WTC11 (cell line): ENCODE data around the gene NOTUM. TPM values are rescaled to one million over a fixed set of nuclear protein-coding genes. Genes with fewer than 3 reads are reported as not detected.

Experiments
- ATAC-seq: fragments of 200-7000 bp; cut with Tn5 transposase; 2 replicates; pipeline ENCODE4 v1.10.0; 2021; ENCODE audit warnings: mild to moderate bottlenecking, moderate library complexity
- CTCF ChIA-PET: fragments of 300-600 bp; sonication (Branson Sonifier 250); formaldehyde crosslinking; loops from one replicate; lab custom pipeline; 2021; ENCODE audit warnings: antibody characterized with exemption; lab: Charles Lee
- POLR2A ChIA-PET: fragments of 350-600 bp; sonication (Branson Sonifier 250); formaldehyde crosslinking; loops from one replicate; lab custom pipeline; 2021; ENCODE audit warnings: antibody characterized with exemption; lab: Charles Lee
- DNase-seq: peaks from one replicate; pipeline ENCODE4 v3.0.0; 2021; ENCODE audit warnings: low spot score
- H3K27ac Mint-ChIP-seq: 2 replicates; pipeline ENCODE4 v1.8.0; 2021; ENCODE audit warnings: mixed read lengths
- H3K27me3 Mint-ChIP-seq: 2 replicates; pipeline ENCODE4 v1.8.0; 2021; ENCODE audit warnings: low read depth, mild to moderate bottlenecking, moderate library complexity, mixed read lengths
- H3K36me3 Mint-ChIP-seq: 2 replicates; pipeline ENCODE4 v1.8.0; 2021; ENCODE audit warnings: mixed read lengths
- H3K4me1 Mint-ChIP-seq: 2 replicates; pipeline ENCODE4 v1.8.0; 2022; ENCODE audit warnings: mixed read lengths
- H3K4me3 Mint-ChIP-seq: 2 replicates; pipeline ENCODE4 v1.8.0; 2021; ENCODE audit warnings: mild to moderate bottlenecking, moderate library complexity, mixed read lengths
- H3K9me3 Mint-ChIP-seq: 2 replicates; pipeline ENCODE4 v1.8.0; 2021; ENCODE audit warnings: mixed read lengths
- ATF3 ChIP-seq: sonication (generic); formaldehyde crosslinking; conservative IDR thresholded peaks from 2 replicates; pipeline ENCODE4 v1.8.1; 2022; ENCODE audit warnings: mild to moderate bottlenecking, missing genetic modification reagents
- ATF6 ChIP-seq: sonication (generic); formaldehyde crosslinking; IDR thresholded peaks from 2 replicates; pipeline ENCODE4 v1.8.1; 2023; ENCODE audit warnings: mild to moderate bottlenecking, missing genetic modification reagents
- E2F4 ChIP-seq: sonication (generic); formaldehyde crosslinking; IDR thresholded peaks from 2 replicates; pipeline ENCODE4 v1.8.1; 2022; ENCODE audit warnings: low read depth, mild to moderate bottlenecking, moderate library complexity, missing genetic modification reagents, borderline replicate concordance
- EMX1 ChIP-seq: fragments of 250-450 bp; sonication (Bioruptor Pico); IDR thresholded peaks from 2 replicates; pipeline ENCODE4 v1.8.0; 2021; ENCODE audit warnings: mild to moderate bottlenecking
- IRF1 ChIP-seq: sonication (generic); formaldehyde crosslinking; IDR thresholded peaks from 2 replicates; pipeline ENCODE4 v1.8.0; 2023; ENCODE audit warnings: missing genetic modification reagents
- JUN ChIP-seq: sonication (generic); formaldehyde crosslinking; IDR thresholded peaks from 2 replicates; pipeline ENCODE4 v1.8.0; 2023; ENCODE audit warnings: mild to moderate bottlenecking, missing genetic modification reagents
- MXD4 ChIP-seq: fragments of 250-450 bp; sonication (Bioruptor Pico); IDR thresholded peaks from 2 replicates; pipeline ENCODE4 v1.8.0; 2021; ENCODE audit warnings: mild to moderate bottlenecking, moderate library complexity, borderline replicate concordance
- MYBL2 ChIP-seq: sonication (generic); formaldehyde crosslinking; IDR thresholded peaks from 2 replicates; pipeline ENCODE4 v1.8.1; 2023; ENCODE audit warnings: mild to moderate bottlenecking, moderate library complexity, missing genetic modification reagents
- NR2C2 ChIP-seq: sonication (generic); formaldehyde crosslinking; IDR thresholded peaks from 2 replicates; pipeline ENCODE4 v1.8.0; 2022; ENCODE audit warnings: mild to moderate bottlenecking, missing genetic modification reagents
- SMAD3 ChIP-seq: sonication (generic); formaldehyde crosslinking; IDR thresholded peaks from 2 replicates; pipeline ENCODE4 v1.8.0; 2022; ENCODE audit warnings: missing genetic modification reagents, mild to moderate bottlenecking, borderline replicate concordance
- SP1 ChIP-seq: sonication (generic); formaldehyde crosslinking; conservative IDR thresholded peaks from 2 replicates; pipeline ENCODE4 v1.8.1; 2022; ENCODE audit warnings: missing genetic modification reagents
- STAT6 ChIP-seq: sonication (generic); formaldehyde crosslinking; conservative IDR thresholded peaks from 2 replicates; pipeline ENCODE4 v1.8.1; 2023; ENCODE audit warnings: mild to moderate bottlenecking, low read depth, missing genetic modification reagents, moderate library complexity
- ZNF138 ChIP-seq: sonication (generic); formaldehyde crosslinking; conservative IDR thresholded peaks from 2 replicates; pipeline ENCODE4 v1.8.1; 2022; ENCODE audit warnings: mild to moderate bottlenecking, moderate library complexity, missing genetic modification reagents
- ZNF219 ChIP-seq: sonication (generic); formaldehyde crosslinking; IDR thresholded peaks from 2 replicates; pipeline ENCODE4 v1.8.0; 2023; ENCODE audit warnings: missing genetic modification reagents, mild to moderate bottlenecking, borderline replicate concordance
- total RNA-seq: library from RNA; stranded (reverse); gene quantifications from 3 replicates; pipeline ENCODE4 v1.2.3, GENCODE V29; 2021
- TF ChIP-seq, protein P1 (sequence below): sonication (generic); formaldehyde crosslinking; IDR thresholded peaks from 2 replicates; pipeline ENCODE4 v1.8.1; 2022; ENCODE audit warnings: mild to moderate bottlenecking, missing genetic modification reagents, moderate library complexity, borderline replicate concordance
- TF ChIP-seq, protein P2 (sequence below): sonication (generic); formaldehyde crosslinking; IDR thresholded peaks from 2 replicates; pipeline ENCODE4 v1.8.0; 2023; ENCODE audit warnings: missing genetic modification reagents, mild to moderate bottlenecking, borderline replicate concordance

Gene NOTUM
- total RNA-seq, 1 experiment from 2014 or later, result 1.7 TPM

DNA sequence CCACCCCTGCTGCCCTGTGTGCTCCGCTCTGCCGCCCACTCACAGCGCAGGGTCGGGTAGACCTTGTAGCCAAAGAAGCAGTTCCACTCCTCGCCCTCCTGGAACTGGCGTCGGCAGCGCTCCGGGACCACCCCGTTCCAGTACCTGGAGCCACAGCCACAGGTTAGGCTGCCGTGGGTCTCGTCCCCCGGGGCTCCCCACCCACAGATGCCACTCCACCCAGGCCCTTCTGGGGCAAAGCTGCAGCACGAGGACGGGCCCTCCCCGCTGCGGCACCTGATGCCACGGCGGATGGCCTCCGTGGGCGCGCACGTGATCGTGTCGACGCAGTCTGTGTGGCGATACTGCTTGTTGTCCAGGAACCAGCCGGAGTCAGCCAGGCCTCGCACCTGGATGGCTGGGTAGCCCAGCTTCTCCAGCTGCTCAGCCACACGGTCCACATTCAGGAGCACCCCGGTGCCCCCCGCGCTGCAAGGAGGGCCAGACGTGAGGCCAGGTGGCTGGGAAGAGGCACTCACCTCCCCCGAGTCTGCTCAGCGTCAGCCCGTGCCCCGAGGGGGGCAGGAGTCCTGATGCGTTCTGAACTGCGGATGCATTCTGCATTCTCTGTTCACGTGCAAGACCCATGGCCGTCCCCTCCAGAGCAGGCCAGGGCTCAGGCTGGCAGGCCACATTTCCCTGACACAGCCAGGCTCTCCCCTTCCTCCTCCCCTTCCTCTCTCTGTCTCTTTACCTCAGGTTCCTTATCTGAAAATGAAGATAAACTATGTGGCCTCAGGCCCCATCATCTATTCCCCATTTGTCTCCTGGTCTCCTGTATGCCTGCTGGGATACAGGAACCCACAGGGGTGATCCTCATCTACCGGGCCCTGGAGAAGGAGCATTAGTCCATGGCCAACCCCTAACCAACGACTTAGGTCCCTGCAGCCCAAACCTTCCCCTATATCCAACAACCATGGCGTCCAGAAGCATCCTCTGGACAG is 4.1 kb downstream of the NOTUM start (continued):
- TF ChIP-seq JUN (CRISPR knock-in tag) (no peak), STAT6 (no peak), ATF3 (CRISPR knock-in tag) (no peak), E2F4 (CRISPR knock-in tag) (no peak)
- TF ChIP-seq, all 79 proteins: peak for 0

DNA sequence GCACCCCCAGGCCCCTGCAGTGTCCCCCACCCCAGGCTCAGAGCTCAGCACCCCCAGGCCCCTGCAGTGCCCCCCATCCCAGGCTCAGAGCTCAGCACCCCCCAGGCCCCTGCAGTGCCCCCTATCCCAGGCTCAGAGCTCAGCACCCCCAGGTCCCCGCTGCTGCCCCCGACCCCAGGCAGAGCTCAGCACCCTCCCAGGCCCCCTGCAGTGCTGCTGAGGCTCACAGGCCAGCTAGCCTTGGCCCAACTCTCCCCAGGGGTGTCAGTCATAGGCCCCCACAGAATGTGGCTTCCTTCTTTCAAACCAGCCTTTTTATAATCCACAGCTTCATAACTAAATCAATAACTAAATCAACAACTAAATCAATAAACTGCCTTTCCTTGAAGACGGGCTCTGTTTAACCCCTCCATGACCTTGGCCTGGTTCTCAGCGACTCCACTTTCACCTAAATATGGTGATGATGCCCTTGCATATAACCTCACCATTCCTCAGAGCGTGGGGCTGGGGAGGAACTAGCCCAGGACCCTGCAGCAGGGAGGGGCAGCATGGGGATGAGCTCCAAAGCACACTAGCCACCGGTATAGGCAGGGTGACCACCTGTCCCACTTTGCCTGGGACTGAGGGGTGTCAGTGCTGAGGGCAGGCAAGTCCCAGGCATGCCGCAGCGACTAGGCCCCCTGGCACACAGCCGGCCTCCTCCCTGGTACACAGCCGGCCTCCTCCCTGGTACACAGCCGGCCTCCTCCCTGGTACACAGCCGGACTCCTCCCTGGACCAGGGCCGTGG is 5.0 kb downstream of the NOTUM start:
- no peak for DNase-seq
- H3K36me3 Mint-ChIP-seq, result no peaks in the 10 kb centered on the region
- CTCF ChIA-PET, result interaction anchor here (1.0 to 1.9 kb wide), 3 partner anchors 40 to 82 kb away, joined by 3 to 9 read pairs (median 4); partner anchors contain the start of gene DCXR
- POLR2A ChIA-PET, result no interaction called here
- peaks cover 38% of the 10 kb centered on the region for H3K27me3 Mint-ChIP-seq
- no peak overlapping the region for H3K27ac Mint-ChIP-seq
- no peak for ATAC-seq
- no peak overlapping the region for H3K4me3 Mint-ChIP-seq
- TF ChIP-seq SMAD3 (no peak), MXD4 (CRISPR knock-in tag) (no peak), NR2C2 (CRISPR knock-in tag) (no peak), SP1 (CRISPR knock-in tag) (no peak), MYBL2 (CRISPR knock-in tag) (no peak)
- TF ChIP-seq, protein P1, sequence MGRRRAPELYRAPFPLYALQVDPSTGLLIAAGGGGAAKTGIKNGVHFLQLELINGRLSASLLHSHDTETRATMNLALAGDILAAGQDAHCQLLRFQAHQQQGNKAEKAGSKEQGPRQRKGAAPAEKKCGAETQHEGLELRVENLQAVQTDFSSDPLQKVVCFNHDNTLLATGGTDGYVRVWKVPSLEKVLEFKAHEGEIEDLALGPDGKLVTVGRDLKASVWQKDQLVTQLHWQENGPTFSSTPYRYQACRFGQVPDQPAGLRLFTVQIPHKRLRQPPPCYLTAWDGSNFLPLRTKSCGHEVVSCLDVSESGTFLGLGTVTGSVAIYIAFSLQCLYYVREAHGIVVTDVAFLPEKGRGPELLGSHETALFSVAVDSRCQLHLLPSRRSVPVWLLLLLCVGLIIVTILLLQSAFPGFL, result no peak
- H3K9me3 Mint-ChIP-seq, result no peaks in the 10 kb centered on the region
- H3K4me1 Mint-ChIP-seq, result no peaks in the 10 kb centered on the region

- Mint-ChIP-seq H3K27me3 (peaks cover 33% of the 10 kb centered on the region), H3K4me3 (no peak overlapping the region), H3K27ac (no peak overlapping the region), H3K36me3 (no peaks in the 10 kb centered on the region), H3K9me3 (no peaks in the 10 kb centered on the region), H3K4me1 (no peaks in the 10 kb centered on the region)
- ChIA-PET CTCF (interaction anchor here (1.0 to 1.9 kb wide), 4 partner anchors 40 to 86 kb away, joined by 3 to 9 read pairs (median 4); partner anchors contain the start of gene DCXR), POLR2A (no interaction called here)
- DNase-seq (no peak), ATAC-seq (no peak)
- TF ChIP-seq ATF6 (CRISPR knock-in tag), result no peak
- TF ChIP-seq IRF1 (CRISPR knock-in tag), result no peak
- TF ChIP-seq, protein P2, sequence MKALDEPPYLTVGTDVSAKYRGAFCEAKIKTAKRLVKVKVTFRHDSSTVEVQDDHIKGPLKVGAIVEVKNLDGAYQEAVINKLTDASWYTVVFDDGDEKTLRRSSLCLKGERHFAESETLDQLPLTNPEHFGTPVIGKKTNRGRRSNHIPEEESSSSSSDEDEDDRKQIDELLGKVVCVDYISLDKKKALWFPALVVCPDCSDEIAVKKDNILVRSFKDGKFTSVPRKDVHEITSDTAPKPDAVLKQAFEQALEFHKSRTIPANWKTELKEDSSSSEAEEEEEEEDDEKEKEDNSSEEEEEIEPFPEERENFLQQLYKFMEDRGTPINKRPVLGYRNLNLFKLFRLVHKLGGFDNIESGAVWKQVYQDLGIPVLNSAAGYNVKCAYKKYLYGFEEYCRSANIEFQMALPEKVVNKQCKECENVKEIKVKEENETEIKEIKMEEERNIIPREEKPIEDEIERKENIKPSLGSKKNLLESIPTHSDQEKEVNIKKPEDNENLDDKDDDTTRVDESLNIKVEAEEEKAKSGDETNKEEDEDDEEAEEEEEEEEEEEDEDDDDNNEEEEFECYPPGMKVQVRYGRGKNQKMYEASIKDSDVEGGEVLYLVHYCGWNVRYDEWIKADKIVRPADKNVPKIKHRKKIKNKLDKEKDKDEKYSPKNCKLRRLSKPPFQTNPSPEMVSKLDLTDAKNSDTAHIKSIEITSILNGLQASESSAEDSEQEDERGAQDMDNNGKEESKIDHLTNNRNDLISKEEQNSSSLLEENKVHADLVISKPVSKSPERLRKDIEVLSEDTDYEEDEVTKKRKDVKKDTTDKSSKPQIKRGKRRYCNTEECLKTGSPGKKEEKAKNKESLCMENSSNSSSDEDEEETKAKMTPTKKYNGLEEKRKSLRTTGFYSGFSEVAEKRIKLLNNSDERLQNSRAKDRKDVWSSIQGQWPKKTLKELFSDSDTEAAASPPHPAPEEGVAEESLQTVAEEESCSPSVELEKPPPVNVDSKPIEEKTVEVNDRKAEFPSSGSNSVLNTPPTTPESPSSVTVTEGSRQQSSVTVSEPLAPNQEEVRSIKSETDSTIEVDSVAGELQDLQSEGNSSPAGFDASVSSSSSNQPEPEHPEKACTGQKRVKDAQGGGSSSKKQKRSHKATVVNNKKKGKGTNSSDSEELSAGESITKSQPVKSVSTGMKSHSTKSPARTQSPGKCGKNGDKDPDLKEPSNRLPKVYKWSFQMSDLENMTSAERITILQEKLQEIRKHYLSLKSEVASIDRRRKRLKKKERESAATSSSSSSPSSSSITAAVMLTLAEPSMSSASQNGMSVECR (CRISPR knock-in tag), result no peak
- TF ChIP-seq ZNF138 (CRISPR knock-in tag), result no peak
- no peak for TF ChIP-seq ZNF219 (CRISPR knock-in tag)
- no peak for TF ChIP-seq EMX1 (CRISPR knock-in tag)
Measured at GRCh38 chr17:81955058-81955681, 5.8 kb downstream of the NOTUM start.
